ENCODE measurements around the gene EFCAB11.

Gene EFCAB11

DNA sequence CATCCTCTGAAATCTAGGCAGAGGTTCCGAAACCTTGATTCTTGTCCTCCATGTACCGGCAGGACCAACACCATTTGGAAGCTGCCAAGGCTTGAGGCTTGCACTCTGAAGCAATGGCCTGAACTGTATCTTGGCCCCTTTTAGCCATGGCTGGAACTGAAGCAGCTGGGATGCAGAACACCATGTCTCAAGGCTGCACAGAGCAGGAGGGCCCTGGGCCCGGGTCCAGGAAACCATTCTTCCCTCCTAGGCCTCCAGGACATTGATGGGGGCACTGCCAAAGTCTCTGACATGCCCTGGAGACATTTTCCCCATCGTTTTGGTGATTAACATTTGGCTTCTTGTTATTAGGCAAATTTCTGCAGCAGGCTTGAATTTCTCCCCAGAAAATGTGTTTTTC, 198.7 kb downstream of the EFCAB11 start:
- TF ChIP-seq ZNF70 (CRISPR knock-in tag; IDR thresholded peaks at IDR 0.05) (no peak), OSR1 (CRISPR knock-in tag; IDR thresholded peaks at IDR 0.05) (no peak), ZFP3 (CRISPR knock-in tag; IDR thresholded peaks at IDR 0.05) (no peak)
- TF ChIP-seq, protein P1, sequence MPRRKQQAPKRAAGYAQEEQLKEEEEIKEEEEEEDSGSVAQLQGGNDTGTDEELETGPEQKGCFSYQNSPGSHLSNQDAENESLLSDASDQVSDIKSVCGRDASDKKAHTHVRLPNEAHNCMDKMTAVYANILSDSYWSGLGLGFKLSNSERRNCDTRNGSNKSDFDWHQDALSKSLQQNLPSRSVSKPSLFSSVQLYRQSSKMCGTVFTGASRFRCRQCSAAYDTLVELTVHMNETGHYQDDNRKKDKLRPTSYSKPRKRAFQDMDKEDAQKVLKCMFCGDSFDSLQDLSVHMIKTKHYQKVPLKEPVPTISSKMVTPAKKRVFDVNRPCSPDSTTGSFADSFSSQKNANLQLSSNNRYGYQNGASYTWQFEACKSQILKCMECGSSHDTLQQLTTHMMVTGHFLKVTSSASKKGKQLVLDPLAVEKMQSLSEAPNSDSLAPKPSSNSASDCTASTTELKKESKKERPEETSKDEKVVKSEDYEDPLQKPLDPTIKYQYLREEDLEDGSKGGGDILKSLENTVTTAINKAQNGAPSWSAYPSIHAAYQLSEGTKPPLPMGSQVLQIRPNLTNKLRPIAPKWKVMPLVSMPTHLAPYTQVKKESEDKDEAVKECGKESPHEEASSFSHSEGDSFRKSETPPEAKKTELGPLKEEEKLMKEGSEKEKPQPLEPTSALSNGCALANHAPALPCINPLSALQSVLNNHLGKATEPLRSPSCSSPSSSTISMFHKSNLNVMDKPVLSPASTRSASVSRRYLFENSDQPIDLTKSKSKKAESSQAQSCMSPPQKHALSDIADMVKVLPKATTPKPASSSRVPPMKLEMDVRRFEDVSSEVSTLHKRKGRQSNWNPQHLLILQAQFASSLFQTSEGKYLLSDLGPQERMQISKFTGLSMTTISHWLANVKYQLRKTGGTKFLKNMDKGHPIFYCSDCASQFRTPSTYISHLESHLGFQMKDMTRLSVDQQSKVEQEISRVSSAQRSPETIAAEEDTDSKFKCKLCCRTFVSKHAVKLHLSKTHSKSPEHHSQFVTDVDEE (CRISPR knock-in tag; IDR thresholded peaks at IDR 0.05): no peak
- no peak for ATAC-seq

DNA sequence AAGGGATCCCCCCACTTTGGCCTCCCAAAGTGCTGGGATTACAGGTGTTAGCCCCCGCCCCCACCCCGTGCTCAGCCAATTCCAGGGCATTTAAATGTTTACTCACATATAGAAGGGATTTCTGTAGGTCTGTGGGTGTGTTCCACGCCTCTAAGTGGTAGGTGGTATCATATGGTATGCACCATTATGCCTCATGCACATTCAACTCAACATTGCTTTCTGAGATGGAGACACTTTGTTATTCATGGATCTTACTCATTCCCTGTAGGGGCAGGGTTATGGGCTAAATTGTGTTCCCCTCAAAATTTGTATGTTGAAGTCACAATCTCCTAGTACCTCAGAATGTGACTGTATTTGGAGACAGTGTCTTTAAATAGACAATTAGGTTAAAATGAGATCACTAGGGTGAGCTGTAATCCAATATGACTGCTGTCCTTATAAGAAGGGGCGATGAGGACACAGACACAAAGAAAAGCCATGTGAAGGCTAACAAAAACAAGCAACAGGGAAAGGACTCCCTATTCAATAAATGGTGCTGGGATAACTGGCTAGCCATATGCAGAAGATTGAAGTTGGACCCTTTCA, 200.6 kb downstream of the EFCAB11 start:
- ATAC-seq: no peak
- TF ChIP-seq, protein P2, sequence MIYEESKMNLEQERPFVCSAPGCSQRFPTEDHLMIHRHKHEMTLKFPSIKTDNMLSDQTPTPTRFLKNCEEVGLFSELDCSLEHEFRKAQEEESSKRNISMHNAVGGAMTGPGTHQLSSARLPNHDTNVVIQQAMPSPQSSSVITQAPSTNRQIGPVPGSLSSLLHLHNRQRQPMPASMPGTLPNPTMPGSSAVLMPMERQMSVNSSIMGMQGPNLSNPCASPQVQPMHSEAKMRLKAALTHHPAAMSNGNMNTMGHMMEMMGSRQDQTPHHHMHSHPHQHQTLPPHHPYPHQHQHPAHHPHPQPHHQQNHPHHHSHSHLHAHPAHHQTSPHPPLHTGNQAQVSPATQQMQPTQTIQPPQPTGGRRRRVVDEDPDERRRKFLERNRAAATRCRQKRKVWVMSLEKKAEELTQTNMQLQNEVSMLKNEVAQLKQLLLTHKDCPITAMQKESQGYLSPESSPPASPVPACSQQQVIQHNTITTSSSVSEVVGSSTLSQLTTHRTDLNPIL (CRISPR knock-in tag; IDR thresholded peaks at IDR 0.05; ENCODE audit: low read depth): no peak
- TF ChIP-seq, protein P3, sequence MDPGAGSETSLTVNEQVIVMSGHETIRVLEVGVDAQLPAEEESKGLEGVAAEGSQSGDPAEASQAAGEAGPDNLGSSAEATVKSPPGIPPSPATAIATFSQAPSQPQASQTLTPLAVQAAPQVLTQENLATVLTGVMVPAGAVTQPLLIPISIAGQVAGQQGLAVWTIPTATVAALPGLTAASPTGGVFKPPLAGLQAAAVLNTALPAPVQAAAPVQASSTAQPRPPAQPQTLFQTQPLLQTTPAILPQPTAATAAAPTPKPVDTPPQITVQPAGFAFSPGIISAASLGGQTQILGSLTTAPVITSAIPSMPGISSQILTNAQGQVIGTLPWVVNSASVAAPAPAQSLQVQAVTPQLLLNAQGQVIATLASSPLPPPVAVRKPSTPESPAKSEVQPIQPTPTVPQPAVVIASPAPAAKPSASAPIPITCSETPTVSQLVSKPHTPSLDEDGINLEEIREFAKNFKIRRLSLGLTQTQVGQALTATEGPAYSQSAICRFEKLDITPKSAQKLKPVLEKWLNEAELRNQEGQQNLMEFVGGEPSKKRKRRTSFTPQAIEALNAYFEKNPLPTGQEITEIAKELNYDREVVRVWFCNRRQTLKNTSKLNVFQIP (CRISPR knock-in tag; IDR thresholded peaks at IDR 0.05; ENCODE audit: borderline replicate concordance, low read depth): no peak
- TF ChIP-seq GLIS3 (CRISPR knock-in tag; IDR thresholded peaks at IDR 0.05) (no peak), PPARA (CRISPR knock-in tag; IDR thresholded peaks at IDR 0.05; ENCODE audit: borderline replicate concordance) (no peak), ARNTL (CRISPR knock-in tag; IDR thresholded peaks at IDR 0.05; ENCODE audit: borderline replicate concordance, low read depth) (no peak), SNAI2 (CRISPR knock-in tag; IDR thresholded peaks at IDR 0.05) (no peak)
- TF ChIP-seq, protein P1 (CRISPR knock-in tag; IDR thresholded peaks at IDR 0.05): no peak

DNA sequence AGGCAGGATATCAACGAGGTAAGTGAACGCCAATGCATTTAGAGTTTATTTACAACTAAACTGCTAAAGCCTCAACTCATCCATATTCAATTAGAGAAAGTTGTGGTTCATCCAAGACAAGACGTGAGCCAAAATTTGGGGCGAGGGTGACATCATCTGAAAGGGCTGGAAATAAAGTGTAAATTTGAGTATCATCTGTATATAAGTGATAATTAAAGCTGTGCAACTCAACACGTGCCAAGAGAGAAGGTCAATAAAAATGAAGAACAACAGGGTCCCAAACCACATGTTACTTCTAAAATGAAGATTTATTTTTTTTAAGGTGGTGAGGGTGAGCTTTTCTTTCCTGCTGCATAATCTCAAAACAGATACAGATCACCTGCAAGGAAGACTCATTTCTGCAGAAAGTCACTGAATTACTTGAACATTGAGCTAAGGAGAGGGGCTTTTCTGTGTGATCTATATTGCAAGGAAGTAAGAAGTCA, 203.6 kb downstream of the EFCAB11 start:
- ATAC-seq: no peak
- TF ChIP-seq, protein P2 (CRISPR knock-in tag; IDR thresholded peaks at IDR 0.05; ENCODE audit: low read depth): no peak
- TF ChIP-seq ZFP3 (CRISPR knock-in tag; IDR thresholded peaks at IDR 0.05) (no peak), ISL1 (CRISPR knock-in tag; IDR thresholded peaks at IDR 0.05) (no peak), GLIS3 (CRISPR knock-in tag; IDR thresholded peaks at IDR 0.05) (no peak), ARNTL (CRISPR knock-in tag; IDR thresholded peaks at IDR 0.05; ENCODE audit: borderline replicate concordance, low read depth) (no peak), ZNF565 (CRISPR knock-in tag; conservative IDR thresholded peaks at IDR 0.05; ENCODE audit: low read depth) (no peak), ZFP30 (CRISPR knock-in tag; IDR thresholded peaks at IDR 0.05) (no peak), TOX (CRISPR knock-in tag; IDR thresholded peaks at IDR 0.05; ENCODE audit: borderline replicate concordance) (no peak), ZNF8 (CRISPR knock-in tag; IDR thresholded peaks at IDR 0.05) (no peak), PPARA (CRISPR knock-in tag; IDR thresholded peaks at IDR 0.05; ENCODE audit: borderline replicate concordance) (no peak)
- TF ChIP-seq, protein P4, sequence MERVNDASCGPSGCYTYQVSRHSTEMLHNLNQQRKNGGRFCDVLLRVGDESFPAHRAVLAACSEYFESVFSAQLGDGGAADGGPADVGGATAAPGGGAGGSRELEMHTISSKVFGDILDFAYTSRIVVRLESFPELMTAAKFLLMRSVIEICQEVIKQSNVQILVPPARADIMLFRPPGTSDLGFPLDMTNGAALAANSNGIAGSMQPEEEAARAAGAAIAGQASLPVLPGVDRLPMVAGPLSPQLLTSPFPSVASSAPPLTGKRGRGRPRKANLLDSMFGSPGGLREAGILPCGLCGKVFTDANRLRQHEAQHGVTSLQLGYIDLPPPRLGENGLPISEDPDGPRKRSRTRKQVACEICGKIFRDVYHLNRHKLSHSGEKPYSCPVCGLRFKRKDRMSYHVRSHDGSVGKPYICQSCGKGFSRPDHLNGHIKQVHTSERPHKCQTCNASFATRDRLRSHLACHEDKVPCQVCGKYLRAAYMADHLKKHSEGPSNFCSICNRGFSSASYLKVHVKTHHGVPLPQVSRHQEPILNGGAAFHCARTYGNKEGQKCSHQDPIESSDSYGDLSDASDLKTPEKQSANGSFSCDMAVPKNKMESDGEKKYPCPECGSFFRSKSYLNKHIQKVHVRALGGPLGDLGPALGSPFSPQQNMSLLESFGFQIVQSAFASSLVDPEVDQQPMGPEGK (CRISPR knock-in tag; IDR thresholded peaks at IDR 0.05; ENCODE audit: borderline replicate concordance): no peak
- TF ChIP-seq, protein P5, sequence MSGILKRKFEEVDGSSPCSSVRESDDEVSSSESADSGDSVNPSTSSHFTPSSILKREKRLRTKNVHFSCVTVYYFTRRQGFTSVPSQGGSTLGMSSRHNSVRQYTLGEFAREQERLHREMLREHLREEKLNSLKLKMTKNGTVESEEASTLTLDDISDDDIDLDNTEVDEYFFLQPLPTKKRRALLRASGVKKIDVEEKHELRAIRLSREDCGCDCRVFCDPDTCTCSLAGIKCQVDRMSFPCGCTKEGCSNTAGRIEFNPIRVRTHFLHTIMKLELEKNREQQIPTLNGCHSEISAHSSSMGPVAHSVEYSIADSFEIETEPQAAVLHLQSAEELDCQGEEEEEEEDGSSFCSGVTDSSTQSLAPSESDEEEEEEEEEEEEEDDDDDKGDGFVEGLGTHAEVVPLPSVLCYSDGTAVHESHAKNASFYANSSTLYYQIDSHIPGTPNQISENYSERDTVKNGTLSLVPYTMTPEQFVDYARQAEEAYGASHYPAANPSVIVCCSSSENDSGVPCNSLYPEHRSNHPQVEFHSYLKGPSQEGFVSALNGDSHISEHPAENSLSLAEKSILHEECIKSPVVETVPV (CRISPR knock-in tag; IDR thresholded peaks at IDR 0.05): no peak
